Measurements from ENCODE around the gene FNDC7.

The FNDC7 gene

GRCh38 chr1:108708691-108709660 is 3.7 kb upstream of the FNDC7 start:
- no peak for TF ChIP-seq CTCF (IDR thresholded peaks at IDR 0.05; ENCODE audit: low read depth, low read length, missing control alignments)
- H3K4me3 ChIP-seq (ENCODE audit: low read depth, low read length), result no peak overlapping the region
- DNase-seq (ENCODE audit: low read depth), result no peak
- in situ Hi-C loops (cut with HindIII; ENCODE audit: low sequenced_read_pairs), result no loop called here

- no peak for TF ChIP-seq CTCF (IDR thresholded peaks at IDR 0.05; ENCODE audit: low read depth, low read length, missing control alignments)
- DNase-seq (ENCODE audit: low read depth), result no peak
- in situ Hi-C loops (cut with HindIII; ENCODE audit: low sequenced_read_pairs), result no loop called here
- no peak overlapping the region for H3K4me3 ChIP-seq (ENCODE audit: low read depth, low read length)
Observed at GRCh38 chr1:108715932-108716331, 3.2 kb downstream of the FNDC7 start.

GRCh38 chr1:108716437-108717230 is 3.9 kb downstream of the FNDC7 start:
- no peak for DNase-seq (ENCODE audit: low read depth)
- in situ Hi-C loops (cut with HindIII; ENCODE audit: low sequenced_read_pairs), result no loop called here
- TF ChIP-seq CTCF (IDR thresholded peaks at IDR 0.05; ENCODE audit: low read depth, low read length, missing control alignments), result no peak

GRCh38 chr1:108717774-108718316 is 5.1 kb downstream of the FNDC7 start:
- in situ Hi-C loops (cut with HindIII; ENCODE audit: low sequenced_read_pairs), result no loop called here
- no peak for DNase-seq (ENCODE audit: low read depth)
- no peak for TF ChIP-seq CTCF (IDR thresholded peaks at IDR 0.05; ENCODE audit: low read depth, low read length, missing control alignments)
- no peak overlapping the region for H3K4me3 ChIP-seq (ENCODE audit: low read depth, low read length)

More at GRCh38 chr1:108716437-108717230, 3.9 kb downstream of the FNDC7 start:
- H3K4me3 ChIP-seq (ENCODE audit: low read depth, low read length), result no peak overlapping the region

- no peak for TF ChIP-seq CTCF (IDR thresholded peaks at IDR 0.05; ENCODE audit: low read depth, low read length, missing control alignments)
- DNase-seq (ENCODE audit: low read depth), result no peak
- in situ Hi-C loops (cut with HindIII; ENCODE audit: low sequenced_read_pairs), result no loop called here
- H3K4me3 ChIP-seq (ENCODE audit: low read depth, low read length), result no peak overlapping the region
Observed at GRCh38 chr1:108718927-108719655, 6.4 kb downstream of the FNDC7 start.
